IPS-NIHi7 (cell line): ENCODE data around the gene ALG14.
"Not testable (repeated sequence)": the region's sequence is repeated elsewhere in the genome, so short reads cannot be mapped to it uniquely, and the experiment has no call there.

Source experiments
- DNase-seq: peaks from one replicate; pipeline ENCODE4 v3.0.0; 2012; ENCODE audit warnings: mixed read lengths; ENCODE audit errors: extremely low spot score

ALG14 gene

GRCh38 chr1:94954263-94955220 is 118.2 kb downstream of the ALG14 start:
- DNase-seq, result no peak

GRCh38 chr1:94953746-94954145 is 119.0 kb downstream of the ALG14 start:
- no peak for DNase-seq

- no peak for DNase-seq
Observed at GRCh38 chr1:94953107-94953506, 119.6 kb downstream of the ALG14 start.

GRCh38 chr1:94952539-94952938 is 120.2 kb downstream of the ALG14 start:
- no peak for DNase-seq

- DNase-seq, result no peak
Observed at GRCh38 chr1:94951509-94952208, 121.1 kb downstream of the ALG14 start.

GRCh38 chr1:94951046-94951445 is 121.7 kb downstream of the ALG14 start:
- no peak for DNase-seq

- no peak for DNase-seq
Observed at GRCh38 chr1:94949681-94950661, 122.8 kb downstream of the ALG14 start.

GRCh38 chr1:94947437-94947836 is 125.3 kb downstream of the ALG14 start:
- no peak for DNase-seq

- DNase-seq, result no peak
Observed at GRCh38 chr1:94946886-94947285, 125.9 kb downstream of the ALG14 start.

GRCh38 chr1:94942171-94943128 is 130.3 kb downstream of the ALG14 start:
- DNase-seq, result no peak

GRCh38 chr1:94941480-94941879 is 131.3 kb downstream of the ALG14 start:
- not testable (repeated sequence) for DNase-seq

GRCh38 chr1:94940738-94941137 is 132.0 kb downstream of the ALG14 start:
- no peak for DNase-seq

GRCh38 chr1:94937820-94938219 is 134.9 kb downstream of the ALG14 start:
- DNase-seq, result no peak

- DNase-seq, result no peak
Observed at GRCh38 chr1:94936861-94937620, 135.7 kb downstream of the ALG14 start.

- no peak for DNase-seq
Observed at GRCh38 chr1:94935476-94935875, 137.3 kb downstream of the ALG14 start.

- no peak for DNase-seq
Observed at GRCh38 chr1:94935034-94935433, 137.7 kb downstream of the ALG14 start.

- no peak for DNase-seq
Observed at GRCh38 chr1:94934551-94934950, 138.2 kb downstream of the ALG14 start.

GRCh38 chr1:94931254-94931841 is 141.4 kb downstream of the ALG14 start:
- no peak for DNase-seq
